ENCODE results near the gene UBR3.
A peak's percentile ranks its signal among the peaks of the same experiment; 100 is the strongest.
"Not testable (repeated sequence)": the region's sequence is repeated elsewhere in the genome, so short reads cannot be mapped to it uniquely, and the experiment has no call there.

The UBR3 gene

DNA sequence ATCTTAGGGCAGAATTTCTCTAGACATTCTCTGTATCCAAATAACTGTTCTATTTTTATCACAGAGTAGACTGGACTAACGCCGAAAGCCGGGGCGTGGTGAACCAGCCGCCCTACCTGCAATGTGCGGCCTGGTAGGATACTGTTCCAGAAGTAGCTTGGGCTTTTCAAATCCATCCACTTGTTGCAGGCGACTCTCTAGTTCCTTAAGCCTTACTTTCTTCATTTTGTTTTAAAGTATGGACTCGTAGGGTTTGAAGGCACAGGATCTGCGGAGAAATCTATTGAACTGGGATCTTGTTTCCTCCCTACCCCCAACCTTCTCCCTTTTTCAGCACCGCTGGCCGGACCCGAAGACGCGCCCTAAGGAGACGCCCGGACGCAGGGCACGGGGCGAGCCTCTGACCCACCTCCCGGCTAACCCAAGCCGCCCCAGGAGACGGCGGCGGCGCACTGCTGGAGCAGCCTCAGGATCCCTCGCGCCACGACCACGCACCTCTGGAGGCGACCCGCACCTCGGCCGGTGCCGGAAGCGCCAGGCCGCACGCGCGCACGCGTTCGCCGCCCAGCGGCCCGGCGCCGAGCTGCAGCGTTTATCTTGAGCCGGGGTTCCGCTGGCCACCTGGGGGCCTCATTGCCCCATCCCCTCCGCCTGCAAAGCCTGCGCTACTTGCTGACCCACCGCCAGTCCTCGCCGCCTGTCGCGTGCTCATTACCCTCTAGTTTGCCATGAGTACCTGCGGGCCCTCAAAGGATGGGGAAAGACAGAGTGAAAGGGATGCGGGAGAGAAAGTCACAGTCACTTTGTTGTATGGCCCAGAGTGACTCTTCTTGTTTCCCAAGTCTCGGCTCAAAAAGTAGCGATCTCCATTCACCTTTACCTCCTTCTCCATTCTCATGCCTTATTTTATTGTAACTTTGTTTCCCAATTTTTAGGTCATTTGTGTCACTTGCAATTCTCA is 2.6 kb upstream of the UBR3 start, which contains the start of gene METTL5:
Gene METTL5, minus strand, starts transcription at position 533 of the 961 bp plus-strand sequence. Its CDS starts 308 bp downstream, at position 225.
- peak; percentile 60 for DNase-seq

DNA sequence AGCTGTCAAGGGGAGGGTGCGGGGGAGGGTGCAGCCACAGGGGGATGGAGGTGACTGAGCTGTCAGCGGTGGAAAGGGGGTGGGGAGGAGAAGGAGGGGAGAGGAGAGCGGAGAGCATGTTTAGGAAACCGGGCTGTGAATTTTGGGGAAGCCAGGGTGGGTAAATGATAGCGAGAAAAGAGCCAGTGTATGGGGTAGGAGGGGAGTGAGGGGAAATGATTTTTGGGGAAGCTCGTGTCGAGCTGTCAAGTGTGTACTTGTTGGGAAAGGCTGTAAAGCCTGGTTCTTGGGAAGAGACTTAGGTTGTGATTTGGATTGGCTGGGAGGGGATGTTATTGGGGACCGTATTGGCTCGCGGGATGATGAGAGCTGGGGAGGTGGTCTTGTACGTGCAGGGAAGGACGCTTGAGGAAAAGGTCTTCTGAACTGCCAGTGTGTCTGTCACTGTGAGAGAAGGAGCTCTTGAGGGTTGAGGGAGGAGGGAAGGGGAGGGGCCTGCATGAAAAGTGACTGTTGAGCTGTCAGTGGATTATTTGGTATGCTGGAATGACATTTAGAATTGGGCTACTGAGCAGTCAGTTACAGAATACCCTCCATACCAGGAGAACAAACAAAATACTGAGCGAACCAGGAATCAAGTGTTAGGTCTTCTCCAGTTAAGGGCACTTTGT is 1.0 kb downstream of the UBR3 start:
- DNase-seq = no peak

DNA sequence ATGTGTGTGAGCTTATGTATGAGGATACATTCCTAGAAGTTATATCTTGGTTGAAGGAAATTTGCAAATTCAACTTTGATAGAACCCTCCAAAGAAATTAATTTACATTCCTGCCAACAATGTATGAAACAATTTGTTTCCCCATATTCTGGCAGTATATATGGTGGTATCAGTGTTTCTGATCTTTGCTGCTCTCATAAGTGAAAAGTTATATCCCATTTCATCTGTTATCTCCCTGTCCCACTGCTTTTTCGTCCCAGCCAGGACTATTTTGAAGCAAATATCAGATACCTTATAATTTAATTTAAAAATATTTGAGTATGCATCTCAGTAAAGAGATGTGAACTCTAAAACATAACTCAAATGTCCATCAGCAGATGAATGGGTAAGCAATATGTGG is 7.1 kb downstream of the UBR3 start:
- no peak for DNase-seq

DNA sequence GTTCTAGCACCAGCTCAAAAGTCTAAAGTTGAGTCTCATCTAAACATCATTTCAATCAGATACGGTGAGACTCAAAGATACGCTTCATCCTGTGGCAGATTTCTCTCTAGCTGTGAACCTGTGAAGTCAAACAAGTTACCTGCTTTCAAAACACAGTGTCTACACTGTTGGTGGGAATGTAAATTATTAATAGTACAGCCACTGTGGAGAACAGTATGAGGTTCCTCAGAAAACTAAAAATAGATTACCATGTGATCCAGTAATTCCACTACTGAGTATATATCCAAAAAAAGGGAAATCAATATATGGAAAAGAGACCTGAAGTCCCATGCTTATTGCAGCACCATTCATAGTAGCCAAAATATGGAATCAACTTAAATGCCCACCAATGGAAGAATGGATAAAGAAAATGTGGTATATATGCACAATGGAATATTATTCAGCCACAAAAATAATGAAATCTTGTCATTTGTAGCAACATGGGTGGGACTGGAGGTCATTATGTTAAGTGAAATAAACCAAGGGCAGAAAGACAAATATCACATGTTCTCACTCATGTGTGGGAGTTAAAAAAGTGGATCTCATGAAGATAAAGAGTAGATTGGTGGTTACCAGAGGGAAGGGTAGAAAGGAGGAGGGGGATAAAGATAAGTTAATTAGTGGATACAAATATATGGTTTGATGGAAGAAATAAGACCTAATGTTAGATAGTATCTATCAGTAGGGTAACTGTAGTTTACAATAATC is 11.7 kb downstream of the UBR3 start:
- DNase-seq = no peak

DNA sequence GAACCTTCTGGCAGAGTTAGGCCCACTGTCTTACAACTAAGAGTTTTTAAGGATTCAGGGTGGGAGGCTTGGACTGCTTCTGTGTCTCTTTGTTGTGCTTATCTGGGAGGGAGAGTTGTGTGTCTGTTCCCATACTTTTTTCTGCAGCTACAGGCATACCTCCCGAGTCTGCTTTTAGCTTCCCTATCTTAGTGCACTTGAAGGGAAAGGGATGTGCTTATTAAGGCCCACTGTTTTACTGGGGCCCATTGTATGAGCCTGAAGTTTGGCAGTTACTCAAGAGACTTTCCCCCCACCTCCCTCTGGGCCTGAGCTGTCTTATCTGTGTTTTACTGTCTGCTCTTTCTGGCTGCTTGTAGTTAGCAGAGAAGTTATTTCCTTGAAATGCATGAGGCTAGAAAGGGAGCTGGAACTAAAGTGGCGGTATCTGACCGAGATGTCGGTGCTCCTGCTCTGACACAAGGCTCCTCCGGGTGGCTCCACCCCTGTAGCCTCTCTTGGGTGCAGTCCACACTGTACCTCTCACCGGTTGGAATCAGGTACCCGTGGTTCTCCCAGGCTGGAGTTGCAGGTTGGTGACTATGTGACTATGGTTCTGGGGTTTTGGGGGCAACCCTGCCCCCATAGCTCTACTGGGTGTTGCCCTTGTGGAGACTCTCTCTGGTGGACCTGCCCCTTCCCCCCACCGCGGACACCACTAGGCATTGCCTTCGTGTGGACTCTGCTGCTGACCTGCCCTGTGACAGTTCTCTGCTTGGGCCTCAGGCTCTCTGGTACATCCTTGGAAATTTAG is 12.9 kb downstream of the UBR3 start:
- no peak for DNase-seq

DNA sequence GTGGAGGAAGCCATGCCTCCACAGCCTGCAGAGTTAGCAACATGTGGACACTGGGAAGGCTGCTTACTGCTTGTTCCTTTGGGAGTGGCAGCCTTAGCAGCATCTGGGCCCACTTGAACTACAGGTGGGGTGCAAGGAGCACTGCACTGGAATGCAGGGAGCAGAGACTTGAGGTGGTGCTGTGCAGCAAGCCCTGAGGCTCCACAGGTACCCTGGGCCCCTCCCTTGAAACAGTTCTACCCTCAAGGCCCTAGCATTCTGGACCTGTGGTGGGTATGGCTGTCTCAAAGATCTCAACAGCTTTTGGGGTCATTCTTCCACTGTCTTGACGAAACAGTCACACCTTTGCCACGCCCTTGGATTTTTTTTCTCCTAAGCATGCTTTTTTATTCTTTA is 13.5 kb downstream of the UBR3 start:
- no peak for DNase-seq

DNA sequence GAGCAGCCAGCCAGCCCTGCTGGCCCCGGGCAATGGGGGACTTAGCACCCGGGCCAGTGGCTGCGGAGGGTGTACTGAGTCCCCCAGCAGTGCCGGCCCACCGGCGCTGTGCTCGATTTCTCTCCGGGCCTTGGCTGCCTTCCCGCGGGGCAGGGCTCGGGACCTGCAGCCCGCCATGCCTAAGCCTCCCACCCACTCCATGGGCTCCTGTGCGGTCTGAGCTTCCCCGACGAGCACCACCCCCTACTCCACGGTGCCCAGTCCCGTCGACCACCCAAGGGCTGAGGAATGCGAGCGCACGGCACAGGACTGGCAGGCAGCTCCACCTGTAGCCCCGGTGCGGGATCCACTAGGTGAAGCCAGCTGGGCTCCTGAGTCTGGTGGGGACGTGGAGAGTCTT is 14.4 kb downstream of the UBR3 start:
- not testable (repeated sequence) for DNase-seq

DNA sequence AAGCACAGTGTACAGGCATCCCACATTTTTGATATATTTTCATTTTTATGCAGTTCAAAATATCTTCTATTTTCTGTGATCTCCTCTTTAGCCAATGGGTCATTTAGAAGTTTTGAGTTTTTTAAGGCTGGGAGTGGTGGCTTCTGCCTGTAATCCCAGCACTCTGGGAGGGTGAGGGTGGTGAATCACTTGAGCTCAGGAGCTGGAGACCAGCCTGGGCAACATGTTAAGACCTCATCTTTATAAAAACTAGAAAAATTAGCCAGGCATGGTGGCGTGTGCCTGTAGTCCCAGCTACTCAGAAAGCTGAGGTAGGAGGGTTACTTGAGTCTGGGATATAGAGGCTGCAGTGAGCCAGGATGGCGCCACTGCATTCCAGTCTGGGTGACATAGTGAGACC is 17.8 kb downstream of the UBR3 start:
- no peak for DNase-seq

DNA sequence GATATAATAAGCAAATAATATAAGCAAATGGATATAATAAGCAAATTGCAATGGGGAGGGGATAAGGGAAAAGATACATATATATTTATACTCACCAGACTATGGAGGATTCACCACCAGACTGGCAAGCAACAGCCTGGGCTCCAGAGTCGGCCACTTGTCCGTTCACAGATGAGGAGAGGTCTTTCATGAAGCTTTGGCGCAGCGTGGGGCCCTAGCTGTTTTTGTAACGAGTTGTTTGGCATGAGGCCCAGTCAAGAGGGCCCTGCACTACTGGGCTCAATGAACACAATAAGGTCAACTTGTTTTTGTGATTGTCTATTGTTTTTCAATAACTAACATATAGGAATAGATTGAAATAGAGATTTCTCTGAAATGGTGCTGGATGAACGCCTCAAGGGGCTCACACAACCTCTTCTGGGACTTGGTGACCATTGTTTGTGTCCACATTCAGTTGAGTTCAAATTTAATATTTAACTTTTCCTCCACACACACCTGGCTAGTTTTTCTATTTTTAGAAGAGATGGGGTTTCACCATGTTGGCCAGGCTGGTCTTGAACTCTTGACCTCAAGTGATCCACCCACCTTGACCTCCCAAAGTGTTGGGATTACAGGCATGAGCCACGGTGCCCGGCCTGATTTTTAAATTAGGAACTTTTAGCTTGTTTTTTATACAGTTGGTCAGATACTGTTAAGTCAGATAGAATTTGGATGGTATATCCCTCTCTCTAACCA is 21.9 kb downstream of the UBR3 start:
- DNase-seq = not testable (repeated sequence)

DNA sequence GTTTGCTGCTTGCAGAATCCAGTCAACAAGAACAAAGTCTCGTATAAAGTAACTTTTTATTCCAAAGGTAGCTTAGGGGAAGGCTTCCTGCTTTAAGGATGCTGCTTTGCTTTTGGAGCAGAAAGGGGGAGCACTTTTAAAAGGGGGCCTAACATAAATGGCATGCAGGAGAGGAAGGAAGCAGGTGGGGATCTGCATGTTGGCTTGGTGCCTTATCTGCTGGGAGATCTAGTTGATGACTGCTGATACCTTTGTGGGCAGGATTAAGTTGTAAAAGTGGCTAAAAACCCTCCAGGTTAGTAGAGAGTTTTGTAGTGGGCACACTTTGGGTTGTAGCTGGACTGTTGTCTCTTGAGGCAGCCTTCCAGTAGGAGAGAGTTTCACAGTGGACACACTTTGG is 22.5 kb downstream of the UBR3 start:
- DNase-seq = no peak

DNA sequence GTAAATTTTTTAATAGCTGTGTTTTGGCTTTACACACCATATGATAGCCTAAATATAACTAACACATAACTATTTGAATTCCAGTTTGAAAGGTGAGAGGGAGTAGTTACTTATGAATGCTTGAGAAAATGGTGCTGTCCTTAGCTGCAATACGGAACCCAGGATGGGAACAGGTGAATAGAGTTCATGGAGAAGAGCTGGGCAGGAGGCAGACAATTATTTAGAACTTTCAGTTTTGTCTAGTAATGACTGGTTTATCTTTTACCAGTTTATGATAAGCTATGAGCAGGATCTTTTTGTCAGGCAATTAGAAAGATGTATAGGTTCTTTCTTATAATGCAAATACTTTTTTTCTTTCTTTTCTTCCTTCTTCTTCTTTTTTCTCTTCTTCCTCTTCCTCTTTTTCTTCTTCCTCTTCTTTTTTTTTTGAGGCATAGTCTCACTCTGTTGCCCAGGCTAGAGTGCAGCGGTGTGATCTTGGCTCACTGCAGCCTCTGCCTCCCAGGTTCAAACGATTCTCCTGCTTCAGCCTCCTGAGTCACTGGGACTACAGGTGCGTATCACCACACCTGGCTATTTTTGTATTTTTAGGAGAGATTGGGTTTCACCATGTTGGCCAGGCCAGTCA is 25.9 kb downstream of the UBR3 start:
- no peak for DNase-seq

DNA sequence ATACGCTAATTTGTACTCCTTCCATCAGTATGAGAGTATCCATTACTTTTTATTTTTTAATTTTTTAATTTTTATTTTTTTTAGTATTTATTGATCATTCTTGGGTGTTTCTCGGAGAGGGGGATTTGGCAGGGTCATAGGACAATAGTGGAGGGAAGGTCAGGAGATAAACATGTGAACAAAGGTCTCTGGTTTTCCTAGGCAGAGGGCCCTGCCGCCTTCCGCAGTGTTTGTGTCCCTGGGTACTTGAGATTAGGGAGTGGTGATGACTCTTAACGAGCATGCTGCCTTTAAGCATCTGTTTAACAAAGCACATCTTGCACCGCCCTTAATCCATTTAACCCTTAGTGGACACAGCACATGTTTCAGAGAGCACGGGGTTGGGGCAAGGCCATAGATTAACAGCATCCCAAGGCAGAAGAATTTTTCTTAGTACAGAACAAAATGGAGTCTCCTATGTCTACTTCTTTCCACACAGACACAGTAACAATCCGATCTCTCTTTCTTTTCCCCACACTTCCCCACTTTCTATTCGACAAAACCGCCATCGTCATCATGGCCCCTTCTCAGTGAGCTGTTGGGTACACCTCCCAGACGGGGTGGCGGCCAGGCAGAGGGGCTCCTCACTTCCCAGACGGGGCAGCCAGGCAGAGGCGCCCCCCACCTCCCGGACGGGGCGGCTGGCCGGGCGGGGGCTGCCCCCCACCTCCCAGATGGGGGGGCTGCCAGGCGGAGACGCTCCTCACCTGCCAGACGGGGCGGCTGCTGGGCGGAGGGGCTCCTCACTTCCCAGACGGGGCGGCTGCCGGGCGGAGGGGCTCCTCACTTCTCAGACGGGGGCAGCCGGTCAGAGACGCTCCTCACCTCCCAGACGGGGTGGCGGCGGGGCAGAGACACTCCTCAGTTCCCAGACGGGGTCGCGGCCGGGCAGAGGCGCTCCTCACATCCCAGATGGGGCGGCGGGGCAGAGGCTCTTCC is 28.3 kb downstream of the UBR3 start:
- DNase-seq = not testable (repeated sequence)

DNA sequence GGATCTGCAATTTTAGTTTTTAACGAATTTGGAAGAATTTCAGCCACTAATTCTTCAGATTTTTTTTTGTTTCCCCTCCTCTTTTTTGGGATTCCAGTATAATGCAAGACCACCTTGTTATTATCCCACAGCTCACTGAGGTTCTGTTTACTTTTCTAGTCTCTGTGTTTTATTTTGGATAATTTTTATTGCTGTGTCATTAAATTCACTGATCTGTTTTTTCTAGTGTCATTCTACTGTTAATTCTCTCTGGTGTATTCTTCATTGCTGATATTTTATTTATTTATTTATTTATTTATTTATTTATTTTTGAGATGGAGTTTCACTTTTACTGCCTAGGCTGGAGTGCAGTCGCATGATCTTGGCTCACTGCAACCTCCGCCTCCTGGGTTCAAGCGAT is 32.2 kb downstream of the UBR3 start:
- DNase-seq = no peak

DNA sequence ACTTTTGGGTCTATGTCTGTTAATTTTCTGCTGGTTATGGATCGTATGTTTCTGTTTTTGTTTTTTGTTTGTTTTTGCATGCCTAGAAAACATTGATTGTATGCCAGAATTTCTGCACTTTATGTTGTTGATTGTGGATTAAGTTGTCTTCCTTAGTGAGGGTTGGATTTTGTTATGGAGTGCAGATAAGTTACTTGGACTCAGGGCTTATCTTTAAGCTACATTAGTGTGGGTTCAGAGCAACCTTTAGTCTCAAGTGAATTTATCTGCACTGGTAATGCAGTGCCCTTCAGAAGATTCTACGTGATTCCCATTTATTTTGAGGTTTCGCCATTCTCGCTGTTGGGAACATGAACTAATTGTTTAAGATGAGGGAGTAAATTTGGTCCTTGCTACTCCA is 32.9 kb downstream of the UBR3 start:
- no peak for DNase-seq

DNA sequence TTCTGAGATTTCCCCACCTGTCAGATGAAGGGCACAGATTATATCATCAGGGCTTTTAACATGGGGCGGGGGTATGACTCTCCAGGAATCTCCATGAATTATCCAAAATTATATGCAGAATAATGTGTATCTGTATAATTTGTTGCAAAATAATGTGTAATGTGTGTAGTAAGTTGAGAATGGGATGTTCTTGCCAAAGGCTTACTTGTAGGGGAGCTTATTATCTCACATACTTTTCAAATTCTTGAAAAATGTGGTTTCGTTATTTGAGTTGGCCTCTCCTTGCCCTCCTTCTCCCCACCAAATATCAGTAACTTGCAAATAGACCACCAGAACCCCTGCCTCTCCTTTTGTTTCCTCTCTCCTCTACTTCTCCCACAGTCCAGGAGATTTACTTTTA is 35.6 kb downstream of the UBR3 start:
- no peak for DNase-seq

DNA sequence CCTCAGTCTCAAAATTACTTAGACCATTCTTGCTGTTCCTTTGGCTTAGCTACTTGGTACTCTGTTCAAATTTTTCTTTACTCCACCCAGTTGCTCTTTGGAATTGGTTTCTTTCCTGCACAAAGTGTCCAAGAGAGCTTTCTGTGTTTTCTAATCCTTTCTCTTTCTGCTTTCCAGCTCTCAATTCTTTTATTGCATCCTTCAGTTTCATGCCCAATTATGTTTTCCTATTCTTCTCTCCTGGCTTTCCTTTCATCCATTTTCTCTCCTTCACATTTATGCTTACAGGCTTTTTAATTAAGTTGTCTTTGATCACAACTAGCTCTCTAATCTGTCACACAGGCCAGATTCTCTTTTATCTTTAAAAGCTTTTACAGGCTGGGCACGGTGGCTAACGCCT is 38.2 kb downstream of the UBR3 start:
- no peak for DNase-seq

DNA sequence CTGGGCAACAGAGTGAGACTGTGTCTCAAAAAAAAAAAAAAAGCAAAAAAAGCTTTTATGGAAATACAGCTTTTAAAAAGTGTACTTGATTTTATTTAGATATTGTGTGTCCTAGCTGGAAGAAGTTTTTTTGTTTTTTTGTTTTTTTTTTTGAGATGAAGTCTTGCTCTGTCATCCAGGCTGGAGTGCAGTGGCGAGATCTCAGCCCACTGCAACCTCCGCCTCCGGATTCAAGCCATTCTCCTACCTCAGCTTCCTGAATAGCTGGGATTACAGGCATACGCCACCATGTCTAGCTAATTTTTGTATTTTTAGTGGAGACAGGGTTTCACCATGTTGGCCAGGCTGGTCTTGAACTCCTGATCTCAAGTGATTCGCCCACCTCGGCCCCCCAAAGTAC is 39.0 kb downstream of the UBR3 start:
- DNase-seq = not testable (repeated sequence)

DNA sequence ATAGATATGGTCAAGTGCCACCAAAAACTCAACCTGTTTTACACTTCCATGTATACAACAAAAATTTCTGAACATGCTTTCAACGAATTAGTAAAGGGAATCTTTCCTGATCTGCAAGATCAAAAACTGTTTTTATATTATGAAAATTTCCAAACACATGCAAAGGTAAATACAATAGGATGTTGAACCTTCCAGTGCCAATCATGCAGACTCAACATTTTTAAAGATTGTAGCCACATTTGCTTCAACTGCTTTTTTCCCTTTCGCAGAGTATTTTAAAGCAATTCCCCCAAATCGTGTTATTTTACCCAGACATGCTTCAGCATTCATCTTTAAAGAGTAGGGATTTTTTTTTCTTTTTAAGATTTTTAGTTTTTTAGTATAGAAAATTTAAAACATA is 40.3 kb downstream of the UBR3 start:
- DNase-seq = no peak

DNA sequence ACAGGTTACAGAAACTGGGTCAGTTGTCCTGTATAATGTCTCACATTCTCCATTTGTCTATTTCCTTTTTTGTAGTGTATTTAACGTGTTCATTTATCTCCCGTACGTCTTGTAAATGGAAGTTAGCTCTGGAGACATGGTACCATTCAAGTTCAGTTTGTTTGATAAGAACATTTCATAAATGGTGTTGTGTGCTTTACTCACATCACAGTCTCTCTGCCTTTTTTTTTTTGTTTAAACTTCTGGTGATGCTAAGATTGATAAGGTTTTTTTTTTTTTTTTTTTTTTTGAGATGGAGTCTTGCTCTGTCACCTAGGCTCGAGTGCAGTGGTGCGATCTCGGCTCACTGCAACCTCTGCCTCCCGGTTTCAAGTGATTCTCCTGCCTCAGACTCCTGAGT is 41.7 kb downstream of the UBR3 start:
- DNase-seq = no peak

DNA sequence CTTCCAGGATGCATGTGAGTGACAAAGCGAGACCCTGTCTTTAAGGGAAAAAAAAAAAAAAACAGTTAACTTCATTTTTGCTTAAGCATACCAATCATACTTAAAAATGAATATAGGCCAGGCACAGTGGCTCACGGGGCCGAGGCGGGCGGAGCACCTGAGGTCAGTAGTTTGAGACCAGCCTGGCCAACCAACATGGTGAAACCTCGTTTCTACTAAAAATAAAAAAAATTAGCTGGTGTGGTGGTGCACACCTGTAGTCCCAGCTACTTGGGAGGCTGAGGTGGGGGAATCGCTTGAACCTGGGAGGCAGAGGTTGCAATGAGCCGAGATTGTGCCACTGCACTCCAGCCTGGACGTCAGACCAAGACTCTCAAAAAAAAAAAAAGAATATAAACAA is 44.1 kb downstream of the UBR3 start:
- DNase-seq = not testable (repeated sequence)

Data from NCI-H2107 (cell line).